Measurements from ENCODE around the gene ZSWIM7.
"Not testable (repeated sequence)": the region's sequence is repeated elsewhere in the genome, so short reads cannot be mapped to it uniquely, and the experiment has no call there.

ZSWIM7 gene

DNA sequence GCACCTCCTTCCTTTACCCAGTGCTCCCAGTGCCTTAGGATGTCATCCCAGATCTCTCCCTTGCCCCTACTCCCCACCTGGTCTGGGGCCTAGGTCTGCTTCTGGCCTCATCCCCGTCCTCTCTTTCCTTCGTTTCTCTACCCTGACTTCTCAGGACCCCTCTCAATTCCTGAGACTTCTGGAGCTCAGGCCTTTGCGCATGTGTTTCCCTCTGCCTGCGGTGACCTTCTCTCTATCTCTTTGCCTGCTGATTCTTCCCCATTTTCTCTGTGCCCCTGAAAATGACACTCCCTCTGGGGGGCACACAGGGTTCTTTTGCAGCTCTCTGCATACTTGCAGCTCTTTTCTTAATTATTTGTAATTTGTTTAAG lies 41.0 kb downstream of the ZSWIM7 start:
- no peak overlapping the region for H3K4me3 ChIP-seq (ENCODE audit: low read depth, low read length)

DNA sequence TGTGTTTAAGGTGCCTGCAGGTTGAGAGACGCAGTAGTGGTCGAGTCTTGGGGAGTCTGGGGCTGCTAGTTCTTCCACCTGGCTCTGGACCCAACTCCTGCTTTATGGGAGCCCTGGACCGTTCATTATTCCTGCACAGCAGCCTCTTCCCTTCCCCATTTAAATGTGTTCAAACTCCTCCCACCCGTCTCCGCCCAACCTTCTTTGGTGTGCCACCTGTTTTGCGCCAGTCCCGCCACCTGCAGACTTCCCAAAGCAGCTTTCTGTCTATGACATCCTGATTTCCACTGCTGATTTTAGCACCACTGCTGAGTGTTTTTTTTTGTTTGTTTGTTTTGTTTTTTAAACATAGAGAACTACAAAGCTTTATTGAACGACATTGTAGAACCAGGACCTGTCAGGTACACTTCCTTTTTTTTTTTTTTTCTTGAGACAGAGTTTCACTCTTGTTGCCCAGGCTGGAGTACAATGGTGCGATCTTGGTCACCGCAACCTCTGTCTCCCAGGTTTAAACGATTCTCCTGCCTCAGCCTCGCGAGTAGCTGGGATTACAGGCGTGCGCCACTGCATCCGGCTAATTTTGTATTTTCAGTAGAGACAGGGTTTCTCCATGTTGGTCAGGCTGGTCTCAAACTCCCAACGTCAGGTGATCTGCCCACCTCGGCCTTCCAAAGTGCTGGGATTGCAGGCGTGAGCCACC lies 41.7 kb downstream of the ZSWIM7 start:
- H3K4me3 ChIP-seq (ENCODE audit: low read depth, low read length), result no peak overlapping the region

DNA sequence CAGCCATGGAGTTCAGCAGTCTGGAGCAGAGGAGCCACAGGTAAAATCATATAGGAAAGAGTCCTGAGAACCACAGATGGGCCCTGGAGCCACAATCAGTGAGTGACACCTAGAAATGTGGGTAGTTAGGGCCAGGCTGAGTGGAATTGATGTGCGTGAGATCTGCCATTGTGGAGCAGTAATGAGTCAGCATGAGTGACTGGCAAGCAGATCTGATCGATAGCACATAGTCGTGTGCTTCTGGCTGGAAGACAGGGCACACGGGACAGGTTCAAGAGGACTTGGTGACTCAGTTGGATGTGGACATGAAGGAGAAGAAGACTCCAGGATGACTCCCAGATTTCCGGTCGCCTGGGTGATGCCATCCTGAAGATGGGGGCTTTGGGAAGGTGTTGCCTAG lies 42.3 kb downstream of the ZSWIM7 start:
- no peak overlapping the region for H3K4me3 ChIP-seq (ENCODE audit: low read depth, low read length)

DNA sequence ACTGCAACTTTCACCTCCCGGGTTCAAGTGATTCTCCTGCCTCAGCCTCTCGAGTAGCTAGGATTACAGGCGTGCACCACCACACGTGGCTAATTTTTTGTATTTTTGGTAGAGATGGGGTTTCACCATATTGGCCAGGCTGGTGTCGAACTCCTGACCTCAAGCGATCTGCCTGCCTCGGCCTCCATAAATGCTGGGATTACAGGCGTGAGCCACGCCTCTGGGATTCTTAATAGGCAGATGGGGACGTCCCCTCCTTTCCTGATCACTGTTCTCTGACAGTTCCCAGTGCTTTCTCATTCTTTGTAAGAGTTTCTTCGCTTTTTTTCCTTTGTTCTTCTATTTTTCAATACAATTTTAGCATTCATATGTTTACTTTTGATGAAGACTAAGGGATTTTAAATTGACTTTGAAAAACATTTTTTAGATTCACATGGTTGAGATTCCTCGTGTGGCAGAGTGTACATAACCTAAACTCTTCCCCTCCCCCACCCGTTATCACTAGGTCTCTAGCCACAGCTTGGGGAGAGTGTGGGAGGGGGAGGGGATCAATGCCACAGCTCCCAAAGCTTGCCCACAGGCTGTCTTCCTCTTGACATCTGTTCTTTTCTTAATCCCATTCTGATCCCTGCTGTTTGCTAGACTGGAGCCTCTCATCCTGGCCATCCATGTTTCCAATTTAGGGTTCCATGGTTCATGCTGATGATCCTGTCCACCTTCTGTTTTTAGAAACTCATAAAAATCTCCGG lies 43.5 kb downstream of the ZSWIM7 start:
- no peak overlapping the region for H3K4me3 ChIP-seq (ENCODE audit: low read depth, low read length)

DNA sequence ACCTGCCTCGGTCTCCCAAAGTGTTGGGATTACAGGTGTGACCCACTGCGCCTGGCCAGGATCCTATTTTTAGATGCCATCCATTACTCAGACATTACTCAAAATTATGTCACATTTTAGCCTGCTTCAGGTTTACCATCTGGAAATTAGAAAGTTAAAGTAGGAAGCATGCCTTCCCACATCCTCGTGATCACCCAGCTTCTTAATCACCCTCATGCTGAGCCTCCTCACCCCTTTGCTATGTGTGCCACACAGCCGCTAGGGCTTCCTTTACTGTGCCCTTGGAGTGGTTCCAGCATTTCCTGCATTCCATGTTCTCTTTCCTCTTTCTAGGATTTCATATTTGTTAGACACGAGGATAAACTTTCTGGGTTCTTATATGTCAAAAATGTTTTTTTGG lies 45.3 kb downstream of the ZSWIM7 start:
- H3K4me3 ChIP-seq (ENCODE audit: low read depth, low read length), result no peak overlapping the region

DNA sequence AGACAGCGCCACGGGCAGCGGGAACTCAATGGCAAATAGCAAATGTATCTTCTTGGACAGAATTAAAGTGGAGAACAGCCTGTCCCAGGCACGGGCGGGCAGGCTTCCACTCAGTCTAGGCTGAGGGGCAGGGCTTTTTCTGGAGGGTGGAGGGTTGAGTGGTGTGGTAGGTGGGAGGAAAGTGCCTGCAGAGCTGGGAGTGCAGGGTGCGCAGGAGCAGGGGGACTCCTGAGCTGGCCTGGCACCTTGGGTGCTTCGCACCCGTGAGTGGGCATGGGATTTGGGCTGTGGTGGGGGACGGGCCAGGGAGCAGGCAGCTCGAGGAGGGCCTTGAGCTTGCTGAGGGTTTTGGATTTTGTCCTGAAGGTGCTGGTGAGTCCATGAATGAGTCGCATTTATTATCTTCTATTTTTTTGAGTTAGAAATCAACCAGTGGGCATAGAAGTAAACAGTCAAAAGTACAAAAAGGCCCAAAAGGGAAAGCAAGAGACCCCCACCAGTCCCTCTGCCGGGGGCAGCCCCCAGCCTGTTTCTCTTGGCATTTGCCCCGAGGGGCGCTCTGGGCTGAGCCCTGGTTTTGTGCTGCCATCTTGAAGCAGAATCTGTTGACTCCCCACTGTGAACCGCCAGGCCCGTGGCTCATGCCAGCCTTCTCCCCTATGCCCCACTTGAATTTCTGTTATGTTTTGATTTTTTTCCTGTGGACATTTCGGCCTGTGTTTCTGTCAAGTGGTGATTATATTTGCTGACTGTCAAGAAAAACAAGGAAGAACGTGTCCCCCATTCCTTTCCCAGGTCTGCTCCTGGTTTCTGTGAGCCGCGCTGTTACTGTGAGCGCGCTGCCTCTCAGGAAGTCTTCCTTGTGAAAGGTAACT lies 46.4 kb downstream of the ZSWIM7 start:
- H3K4me3 ChIP-seq (ENCODE audit: low read depth, low read length), result no peak overlapping the region

DNA sequence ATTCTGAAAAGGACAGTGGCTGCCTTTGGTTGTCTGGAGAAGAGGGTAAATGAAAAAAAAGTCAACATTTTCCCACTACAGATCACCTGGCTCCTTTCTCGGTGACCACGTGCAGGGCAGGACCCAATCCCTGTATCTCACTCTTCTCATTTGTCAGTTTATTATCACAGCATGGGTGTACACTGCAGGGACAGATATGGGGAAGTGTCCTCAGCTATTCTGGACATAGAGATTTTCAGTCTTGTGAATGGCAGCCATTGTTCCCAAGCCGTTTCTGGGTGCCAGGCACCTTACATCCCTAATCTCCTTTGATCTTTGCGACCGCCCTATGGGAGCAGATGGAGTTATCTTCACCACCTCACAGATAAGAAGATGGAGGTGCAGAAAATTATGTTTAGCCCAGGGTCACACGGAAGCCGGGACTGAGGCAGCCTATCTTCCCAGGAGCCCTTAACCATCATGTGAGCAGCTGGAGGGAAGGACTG lies 47.4 kb downstream of the ZSWIM7 start:
- no peak overlapping the region for H3K4me3 ChIP-seq (ENCODE audit: low read depth, low read length)

DNA sequence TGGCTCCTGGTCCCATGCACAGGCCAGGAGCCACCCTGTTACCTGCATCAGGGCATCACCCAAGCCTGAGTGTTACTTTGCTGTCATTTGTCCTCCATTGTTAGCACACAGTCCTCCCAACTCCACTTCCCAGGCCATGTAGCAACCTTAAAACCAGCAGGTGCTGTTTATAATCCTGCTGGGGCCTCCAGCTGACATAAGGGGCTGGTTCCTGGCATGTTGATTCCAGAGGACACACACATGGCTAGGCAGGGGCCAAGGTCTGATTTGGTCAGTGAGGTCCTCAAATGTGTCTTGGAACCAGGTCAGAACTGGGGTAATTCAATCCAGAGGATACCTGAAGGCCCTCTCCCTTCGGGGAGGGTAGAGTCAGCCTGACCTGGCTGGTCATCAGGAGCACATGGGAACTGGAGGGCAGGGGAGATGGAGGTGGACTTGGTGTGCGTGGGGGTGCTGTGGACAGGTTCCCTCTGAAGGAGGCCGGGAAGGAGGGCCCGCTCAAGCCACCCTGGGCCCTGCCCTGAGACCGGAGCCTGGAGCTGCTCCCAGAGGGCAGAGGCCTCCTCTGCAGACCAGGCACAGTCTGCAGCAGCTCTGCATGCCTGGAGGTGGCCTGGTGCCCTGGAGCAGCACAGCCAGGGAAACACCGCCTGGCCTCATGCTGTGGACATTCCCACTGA lies 48.0 kb downstream of the ZSWIM7 start:
- H3K4me3 ChIP-seq (ENCODE audit: low read depth, low read length), result no peak overlapping the region

DNA sequence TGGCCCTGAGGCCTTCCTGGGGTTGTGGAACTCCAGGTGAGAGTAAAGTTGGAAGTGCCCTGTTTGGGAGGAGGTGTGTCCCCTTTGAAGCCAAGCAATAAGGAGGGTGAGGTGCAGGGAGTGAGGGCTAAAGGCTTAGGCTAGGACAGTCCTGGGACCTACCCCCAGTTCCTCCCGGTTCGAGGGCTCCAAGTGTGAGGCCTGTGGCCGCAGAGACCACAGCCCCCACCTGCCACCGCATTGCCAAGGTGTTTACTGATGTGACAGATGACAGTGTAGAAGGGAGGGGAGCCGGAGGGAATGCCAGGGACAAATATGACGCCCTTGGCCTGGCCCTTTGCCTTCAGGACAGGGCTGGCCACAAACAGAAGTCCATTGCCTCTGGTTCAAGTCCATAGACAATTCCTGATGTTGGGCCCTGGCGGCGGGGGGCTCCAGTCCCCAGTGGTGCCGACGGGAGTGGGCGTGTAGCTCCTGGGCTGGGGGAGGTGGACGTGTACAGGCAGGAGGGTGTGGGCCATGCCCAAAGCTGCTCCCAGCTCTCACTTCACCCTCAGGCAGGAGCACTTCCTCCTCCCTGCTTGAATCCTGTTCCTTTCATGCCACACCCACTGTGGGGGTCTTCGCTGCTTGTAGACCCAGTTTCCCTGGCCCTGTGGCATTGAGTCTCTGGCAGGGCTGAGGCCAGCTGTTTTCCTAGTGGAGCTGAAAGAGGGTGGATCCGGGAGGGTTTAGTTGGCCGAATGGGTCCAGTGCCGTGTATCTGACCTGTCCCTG lies 51.3 kb downstream of the ZSWIM7 start:
- no peak overlapping the region for H3K4me3 ChIP-seq (ENCODE audit: low read depth, low read length)

DNA sequence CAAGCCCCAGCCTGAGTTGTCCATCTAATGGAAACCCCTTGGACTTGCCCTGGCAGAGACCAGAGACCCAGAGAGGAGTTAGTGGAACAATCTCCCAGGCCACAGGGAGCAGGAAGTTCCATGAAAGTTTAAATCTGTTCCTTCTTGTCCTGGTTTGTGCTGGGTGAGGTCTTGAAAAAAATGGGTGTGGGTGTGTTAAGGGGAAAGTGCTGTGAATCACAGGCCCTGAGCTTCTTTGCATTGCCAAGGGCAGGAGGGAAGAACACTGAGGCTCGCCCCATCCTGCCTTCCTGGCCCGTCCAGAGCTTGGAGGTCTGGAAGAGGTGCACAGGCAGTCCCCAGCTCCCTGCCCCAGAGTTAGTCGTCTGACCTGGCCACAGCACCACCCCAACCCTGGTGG lies 52.2 kb downstream of the ZSWIM7 start:
- H3K4me3 ChIP-seq (ENCODE audit: low read depth, low read length), result no peak overlapping the region

DNA sequence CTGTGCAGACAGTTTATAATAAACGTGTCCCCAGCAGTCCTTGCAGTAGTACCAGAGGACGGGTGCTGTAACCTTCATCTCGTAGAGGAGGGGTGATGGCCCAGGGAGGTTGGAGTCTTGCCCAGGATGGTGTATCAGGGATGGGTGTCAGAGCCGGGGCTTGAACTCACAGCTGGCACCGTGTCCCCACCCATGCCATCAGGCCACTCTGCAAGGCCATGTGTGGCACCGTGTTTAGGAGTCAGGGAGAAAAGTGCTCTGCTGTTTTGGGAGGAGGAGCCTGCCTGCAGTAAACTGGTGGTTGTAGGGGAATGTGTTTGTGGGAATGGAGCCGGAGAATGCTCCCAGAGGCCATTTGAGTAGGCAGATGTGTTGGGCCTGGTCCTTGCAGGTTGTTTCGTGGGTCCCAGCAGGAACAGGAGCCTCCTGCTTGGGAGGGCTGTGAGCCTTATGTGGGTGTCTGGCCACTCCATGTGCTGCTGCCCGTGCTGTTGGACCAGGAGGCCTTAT lies 52.8 kb downstream of the ZSWIM7 start:
- H3K4me3 ChIP-seq (ENCODE audit: low read depth, low read length), result no peak overlapping the region

DNA sequence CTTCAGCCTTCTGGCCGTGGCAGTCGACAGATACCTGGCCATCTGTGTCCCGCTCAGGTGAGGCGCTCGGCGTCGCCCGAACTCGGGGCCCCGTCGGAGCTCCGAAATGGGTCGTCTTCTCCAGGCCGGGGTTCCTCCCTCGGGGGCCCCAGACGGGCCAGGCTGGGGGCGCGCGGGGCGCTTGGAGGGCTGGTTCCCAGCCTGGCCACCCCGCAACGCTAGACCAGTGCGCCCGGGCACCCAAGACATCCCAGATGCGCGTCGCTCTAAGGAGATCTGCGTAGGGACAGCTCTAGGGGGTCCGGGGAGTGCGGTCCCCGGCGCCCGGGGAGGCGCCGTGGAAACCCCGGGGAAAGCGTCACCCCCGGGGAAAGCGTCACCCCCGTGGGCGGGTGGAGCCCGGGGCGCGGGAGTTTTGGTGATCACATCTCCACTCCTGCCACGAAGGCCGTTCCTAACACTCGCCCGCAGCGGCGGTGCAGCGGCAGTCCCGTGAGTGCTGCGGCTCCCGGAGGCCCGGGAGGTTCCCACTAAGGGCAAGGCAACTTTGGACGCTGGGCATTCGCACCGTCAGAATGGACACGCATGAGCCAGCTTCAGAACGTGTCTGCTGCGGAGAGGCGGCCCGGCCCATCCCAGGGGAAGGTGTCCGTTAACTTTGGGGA lies 53.8 kb downstream of the ZSWIM7 start:
- H3K4me3 ChIP-seq (ENCODE audit: low read depth, low read length), result peak overlapping the region; percentile 69

DNA sequence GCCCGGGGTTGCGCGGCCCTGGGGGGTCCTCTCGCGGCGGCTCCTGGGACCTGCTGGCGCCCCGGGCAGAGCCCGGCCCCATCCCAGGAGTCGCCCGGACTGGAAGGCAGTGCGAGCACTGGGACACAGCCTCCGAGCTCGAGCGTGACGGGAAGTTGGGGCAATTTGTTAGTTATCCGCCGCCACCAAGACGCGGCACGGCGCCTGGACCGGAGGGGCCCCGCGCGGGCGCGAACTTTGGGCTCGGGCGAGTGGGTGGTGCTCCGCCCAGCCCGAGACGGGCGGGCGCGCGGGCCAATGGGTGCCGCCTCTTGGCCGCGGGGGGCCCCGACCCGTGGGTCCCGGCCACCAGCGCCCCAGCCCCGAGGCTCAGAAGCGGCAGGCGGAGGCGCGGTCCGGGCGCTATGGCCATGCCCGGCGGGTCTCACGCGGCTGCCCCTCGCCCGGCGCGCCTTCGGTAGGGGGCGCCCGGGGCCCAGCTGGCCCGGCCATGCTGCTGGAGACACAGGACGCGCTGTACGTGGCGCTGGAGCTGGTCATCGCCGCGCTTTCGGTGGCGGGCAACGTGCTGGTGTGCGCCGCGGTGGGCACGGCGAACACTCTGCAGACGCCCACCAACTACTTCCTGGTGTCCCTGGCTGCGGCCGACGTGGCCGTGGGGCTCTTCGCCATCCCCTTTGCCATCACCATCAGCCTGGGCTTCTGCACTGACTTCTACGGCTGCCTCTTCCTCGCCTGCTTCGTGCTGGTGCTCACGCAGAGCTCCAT lies 54.6 kb downstream of the ZSWIM7 start, which contains the start of gene ADORA2B:
Gene ADORA2B, plus strand, starts transcription at position 372 of the 768 bp plus-strand sequence. Its CDS starts 119 bp downstream, at position 491.
- H3K4me3 ChIP-seq (ENCODE audit: low read depth, low read length), result peak within 1 kb of the TSS; percentile 69

DNA sequence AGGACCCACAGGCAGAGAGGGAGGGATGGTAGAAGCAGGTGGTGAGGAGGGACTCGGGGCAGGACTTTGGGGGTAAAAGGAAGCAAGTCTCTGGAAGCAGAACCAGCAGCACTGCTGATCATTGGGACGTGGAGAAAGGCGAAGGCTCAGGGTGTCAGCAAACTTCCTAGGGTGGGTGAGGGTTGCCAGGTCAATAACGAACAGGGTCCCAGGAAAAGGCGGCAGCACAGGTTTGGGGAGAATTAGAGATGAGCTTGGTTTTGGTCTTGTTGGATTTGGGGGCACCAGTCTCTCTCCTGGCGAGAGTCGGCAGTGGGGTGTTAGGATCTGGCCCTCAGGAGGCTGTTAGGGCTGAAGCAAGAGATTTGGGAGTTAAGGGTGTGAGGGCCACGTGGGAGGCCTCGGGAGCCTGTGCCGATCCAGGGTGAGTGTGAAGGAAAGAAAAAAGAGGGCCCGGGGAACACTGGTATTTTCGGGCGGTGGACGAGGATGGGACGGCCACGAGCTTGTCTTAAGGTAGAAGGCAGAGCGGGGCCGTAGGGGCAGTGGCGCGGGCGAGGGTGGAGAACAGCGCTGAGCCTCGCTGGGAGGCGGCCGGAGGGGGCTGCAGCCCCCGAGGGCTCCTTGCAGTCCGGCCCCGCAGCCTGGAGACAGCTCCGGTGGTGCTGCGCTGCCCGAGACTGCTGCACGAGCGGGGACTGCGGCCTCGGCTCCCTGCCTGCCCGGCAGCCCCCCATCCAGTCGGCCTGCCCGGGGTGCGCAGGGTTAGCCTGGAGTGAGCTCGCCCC lies 55.3 kb downstream of the ZSWIM7 start:
- H3K4me3 ChIP-seq (ENCODE audit: low read depth, low read length), result peak overlapping the region; percentile 69

DNA sequence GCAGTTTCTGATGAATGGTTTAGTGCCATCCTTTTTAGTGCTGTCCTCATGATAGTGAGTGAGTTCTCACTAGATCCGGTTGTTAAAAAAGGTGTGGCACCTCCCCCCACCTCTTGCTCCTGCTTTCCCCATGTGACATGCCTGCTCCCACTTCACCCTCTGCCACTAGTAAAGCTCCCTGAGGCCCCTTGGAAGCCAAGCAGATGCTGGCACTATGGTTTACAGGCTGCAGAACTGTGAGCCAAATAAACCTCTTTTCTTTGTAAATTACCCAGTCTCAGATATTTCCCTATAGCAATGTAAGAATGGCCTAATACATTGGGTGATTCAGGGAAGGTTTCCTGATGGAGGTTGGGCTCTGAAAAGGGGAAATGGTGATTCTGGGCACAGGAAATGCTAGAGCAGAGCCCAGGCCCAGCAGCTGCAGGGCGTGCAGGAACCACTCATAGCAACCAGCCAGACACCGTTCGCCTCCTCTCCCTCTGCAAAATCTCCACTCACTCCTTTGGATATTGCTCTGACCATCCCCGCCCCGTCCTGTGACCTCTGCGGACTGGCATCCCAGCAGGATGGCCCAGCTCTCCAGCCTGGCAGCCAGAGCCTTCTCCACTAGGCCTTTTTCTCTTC lies 57.2 kb downstream of the ZSWIM7 start:
- no peak overlapping the region for H3K4me3 ChIP-seq (ENCODE audit: low read depth, low read length)

DNA sequence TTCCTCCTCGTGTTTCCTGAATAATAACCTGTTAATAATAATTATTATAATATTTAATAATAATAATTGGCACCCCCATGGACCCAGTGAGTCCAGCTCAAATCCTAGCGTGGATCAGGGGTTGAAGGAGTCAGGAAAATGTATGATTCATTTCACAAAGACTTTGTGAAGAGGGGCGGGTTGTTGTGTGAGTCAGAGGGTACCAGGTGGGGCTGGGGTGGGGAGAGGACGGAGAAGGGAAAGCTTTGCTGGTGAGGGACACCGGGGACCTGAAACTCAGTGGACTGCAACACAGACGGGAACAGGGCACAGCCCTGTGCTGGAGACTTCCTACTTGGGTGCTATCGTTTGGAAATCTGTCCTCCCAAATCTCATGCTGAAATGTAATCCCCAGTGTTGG lies 57.7 kb downstream of the ZSWIM7 start:
- no peak overlapping the region for H3K4me3 ChIP-seq (ENCODE audit: low read depth, low read length)

DNA sequence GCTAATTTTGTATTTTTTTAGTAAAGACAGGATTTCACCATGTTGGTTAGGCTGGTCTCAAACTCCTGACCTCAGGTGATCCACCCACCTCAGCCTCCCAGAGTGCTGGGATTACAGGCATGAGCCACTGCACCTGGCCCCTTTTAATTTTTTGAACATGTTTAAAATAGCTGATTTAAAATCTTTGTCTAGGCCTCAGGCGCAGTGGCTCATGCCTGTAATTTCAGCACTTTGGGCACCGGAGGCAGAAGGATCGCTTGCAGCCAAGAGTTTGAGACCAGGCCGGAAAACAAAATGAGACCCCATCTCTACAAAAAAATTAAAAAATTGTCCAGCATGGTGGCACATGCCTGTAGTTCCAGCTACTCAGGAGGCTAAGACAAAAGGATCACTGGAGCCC lies 63.0 kb downstream of the ZSWIM7 start:
- not testable (repeated sequence) for H3K4me3 ChIP-seq (ENCODE audit: low read depth, low read length)
